Activated naive CD4-positive, alpha-beta T cell treated with anti-CD3 and anti-CD28 coated beads for 36 hours (primary cell): Measurements from ENCODE around the gene KCNIP1. TPM values are rescaled to one million over a fixed set of nuclear protein-coding genes. Genes with fewer than 3 reads are reported as not detected.

Experiments
- CTCF ChIA-PET: fragments of 350-600 bp; sonication (Branson Sonifier 250); formaldehyde crosslinking; loops from one replicate; lab custom pipeline; 2021; ENCODE audit warnings: antibody characterized with exemption; lab: Charles Lee
- DNase-seq: peaks from one replicate; pipeline ENCODE4 v3.0.0-alpha.2; 2020
- H3K27ac Mint-ChIP-seq: one replicate; pipeline ENCODE4 v1.8.0; 2021; ENCODE audit warnings: mild to moderate bottlenecking, mixed read lengths
- H3K27me3 Mint-ChIP-seq: one replicate; pipeline ENCODE4 v1.8.0; 2021; ENCODE audit warnings: low read depth, mixed read lengths
- H3K36me3 Mint-ChIP-seq: one replicate; pipeline ENCODE4 v1.8.0; 2021; ENCODE audit warnings: low read depth, mixed read lengths
- H3K4me1 Mint-ChIP-seq: one replicate; pipeline ENCODE4 v1.8.0; 2021; ENCODE audit warnings: low read depth, mixed read lengths
- H3K4me3 Mint-ChIP-seq: one replicate; pipeline ENCODE4 v1.8.0; 2021; ENCODE audit warnings: mild to moderate bottlenecking, moderate library complexity, mixed read lengths
- H3K9me3 Mint-ChIP-seq: one replicate; pipeline ENCODE4 v1.8.0; 2021; ENCODE audit warnings: mixed read lengths
- intact Hi-C: fragments of 100-400 bp; cut with micrococcal nuclease; formaldehyde crosslinking; loops from one replicate; pipeline ENCODE4 v1.15.1; 2023
- total RNA-seq, 2 experiments: library from RNA; stranded (reverse); gene quantifications; one replicate each; pipeline ENCODE4 v1.2.3, GENCODE V29; 2021

KCNIP1 gene
- total RNA-seq, 2 experiments from 2014 or later, result not detected

- no peak overlapping the region for H3K4me3 Mint-ChIP-seq
- H3K27me3 Mint-ChIP-seq, result peaks cover 19% of the 10 kb centered on the region
- no peak overlapping the region for H3K27ac Mint-ChIP-seq
- H3K9me3 Mint-ChIP-seq, result no peaks in the 10 kb centered on the region
- H3K4me1 Mint-ChIP-seq, result no peaks in the 10 kb centered on the region
- CTCF ChIA-PET, result interaction anchor here (0.7 to 1.8 kb wide), 3 partner anchors 30 to 159 kb away, joined by 3 to 6 read pairs (median 4); no protein-coding TSS in a partner anchor
- no peak for DNase-seq
- no peaks in the 10 kb centered on the region for H3K36me3 Mint-ChIP-seq
- intact Hi-C loops, result no loop called here
Observed at GRCh38 chr5:170474489-170475274, 29.1 kb upstream of the KCNIP1 start.

- Mint-ChIP-seq H3K27ac (no peak overlapping the region), H3K9me3 (no peaks in the 10 kb centered on the region), H3K27me3 (peaks cover 15% of the 10 kb centered on the region), H3K4me3 (no peak overlapping the region), H3K36me3 (no peaks in the 10 kb centered on the region), H3K4me1 (no peaks in the 10 kb centered on the region)
- CTCF ChIA-PET, result interaction anchor here (1.7 to 1.8 kb wide), 2 partner anchors 40 to 158 kb away, joined by 4 to 6 read pairs; no protein-coding TSS in a partner anchor
- intact Hi-C loops, result no loop called here
- DNase-seq, result no peak
Observed at GRCh38 chr5:170475294-170476000, 28.4 kb upstream of the KCNIP1 start.

GRCh38 chr5:170476704-170477103, 27.1 kb upstream of the KCNIP1 start:
- Mint-ChIP-seq H3K4me3 (no peak overlapping the region), H3K27me3 (peaks cover 13% of the 10 kb centered on the region), H3K27ac (no peak overlapping the region), H3K9me3 (no peaks in the 10 kb centered on the region), H3K4me1 (no peaks in the 10 kb centered on the region), H3K36me3 (no peaks in the 10 kb centered on the region)
- CTCF ChIA-PET, result no interaction called here
- no peak for DNase-seq
- intact Hi-C loops, result no loop called here

GRCh38 chr5:170477906-170478305, 25.9 kb upstream of the KCNIP1 start:
- CTCF ChIA-PET, result no interaction called here
- H3K9me3 Mint-ChIP-seq, result no peaks in the 10 kb centered on the region
- no peak overlapping the region for H3K27ac Mint-ChIP-seq
- no peaks in the 10 kb centered on the region for H3K4me1 Mint-ChIP-seq
- no peaks in the 10 kb centered on the region for H3K36me3 Mint-ChIP-seq
- H3K27me3 Mint-ChIP-seq, result peaks cover 20% of the 10 kb centered on the region
- DNase-seq, result no peak
- no peak overlapping the region for H3K4me3 Mint-ChIP-seq
- intact Hi-C loops, result no loop called here

- intact Hi-C loops, result no loop called here
- no peak overlapping the region for H3K27ac Mint-ChIP-seq
- no peak overlapping the region for H3K4me3 Mint-ChIP-seq
- peaks cover 20% of the 10 kb centered on the region for H3K27me3 Mint-ChIP-seq
- CTCF ChIA-PET, result interaction anchor here (0.7 kb wide), 1 partner anchor 10 kb away, joined by 3 read pairs; no protein-coding TSS in a partner anchor
- H3K9me3 Mint-ChIP-seq, result no peaks in the 10 kb centered on the region
- H3K4me1 Mint-ChIP-seq, result no peaks in the 10 kb centered on the region
- no peak for DNase-seq
- H3K36me3 Mint-ChIP-seq, result no peaks in the 10 kb centered on the region
Observed at GRCh38 chr5:170478306-170478705, 25.5 kb upstream of the KCNIP1 start.

- Mint-ChIP-seq H3K27me3 (peaks cover 18% of the 10 kb centered on the region), H3K4me1 (no peaks in the 10 kb centered on the region), H3K36me3 (no peaks in the 10 kb centered on the region), H3K4me3 (no peak overlapping the region), H3K27ac (no peak overlapping the region), H3K9me3 (no peaks in the 10 kb centered on the region)
- intact Hi-C loops, result no loop called here
- DNase-seq, result no peak
- CTCF ChIA-PET, result no interaction called here
Observed at GRCh38 chr5:170479484-170479883, 24.3 kb upstream of the KCNIP1 start.

- intact Hi-C loops, result no loop called here
- CTCF ChIA-PET, result no interaction called here
- H3K36me3 Mint-ChIP-seq, result no peaks in the 10 kb centered on the region
- H3K27me3 Mint-ChIP-seq, result peaks cover 14% of the 10 kb centered on the region
- H3K9me3 Mint-ChIP-seq, result no peaks in the 10 kb centered on the region
- H3K27ac Mint-ChIP-seq, result no peak overlapping the region
- no peak overlapping the region for H3K4me3 Mint-ChIP-seq
- no peak for DNase-seq
- no peaks in the 10 kb centered on the region for H3K4me1 Mint-ChIP-seq
Observed at GRCh38 chr5:170480260-170480659, 23.6 kb upstream of the KCNIP1 start.

GRCh38 chr5:170481849-170482248, 22.0 kb upstream of the KCNIP1 start:
- H3K4me1 Mint-ChIP-seq, result no peaks in the 10 kb centered on the region
- DNase-seq, result no peak
- no peaks in the 10 kb centered on the region for H3K36me3 Mint-ChIP-seq
- no peak overlapping the region for H3K4me3 Mint-ChIP-seq
- no peak overlapping the region for H3K27ac Mint-ChIP-seq
- CTCF ChIA-PET, result no interaction called here
- H3K27me3 Mint-ChIP-seq, result peaks cover 10% of the 10 kb centered on the region
- no peaks in the 10 kb centered on the region for H3K9me3 Mint-ChIP-seq
- intact Hi-C loops, result no loop called here

- H3K4me1 Mint-ChIP-seq, result no peaks in the 10 kb centered on the region
- no peak overlapping the region for H3K27ac Mint-ChIP-seq
- no peaks in the 10 kb centered on the region for H3K9me3 Mint-ChIP-seq
- no peak for DNase-seq
- intact Hi-C loops, result no loop called here
- no peak overlapping the region for H3K4me3 Mint-ChIP-seq
- no peaks in the 10 kb centered on the region for H3K36me3 Mint-ChIP-seq
- CTCF ChIA-PET, result interaction anchor here (0.6 kb wide), 1 partner anchor 244 kb away, joined by 3 read pairs; no protein-coding TSS in a partner anchor
- peaks cover 10% of the 10 kb centered on the region for H3K27me3 Mint-ChIP-seq
Observed at GRCh38 chr5:170482511-170482910, 21.3 kb upstream of the KCNIP1 start.

- Mint-ChIP-seq H3K36me3 (no peaks in the 10 kb centered on the region), H3K27ac (no peak overlapping the region), H3K9me3 (no peaks in the 10 kb centered on the region), H3K4me1 (no peaks in the 10 kb centered on the region), H3K4me3 (no peak overlapping the region), H3K27me3 (peaks cover 10% of the 10 kb centered on the region)
- CTCF ChIA-PET, result no interaction called here
- intact Hi-C loops, result no loop called here
- peak; percentile 10 for DNase-seq
Observed at GRCh38 chr5:170483701-170484458, 19.9 kb upstream of the KCNIP1 start.

- no peak for DNase-seq
- Mint-ChIP-seq H3K9me3 (no peaks in the 10 kb centered on the region), H3K4me3 (no peak overlapping the region), H3K36me3 (no peaks in the 10 kb centered on the region), H3K27ac (no peak overlapping the region), H3K27me3 (peaks cover 10% of the 10 kb centered on the region), H3K4me1 (no peaks in the 10 kb centered on the region)
- intact Hi-C loops, result no loop called here
- CTCF ChIA-PET, result no interaction called here
Observed at GRCh38 chr5:170484459-170484831, 19.4 kb upstream of the KCNIP1 start.
